Testis (tissue), 3 donors: ENCODE results near the gene TNPO2. TPM values are rescaled to one million over a fixed set of nuclear protein-coding genes. Genes with fewer than 3 reads are reported as not detected.

Source experiments
- DNase-seq: peaks from one replicate; pipeline ENCODE4 v3.0.0-alpha.2; 2019
- H3K27ac ChIP-seq, 2 donors: fragments of 200-600 bp; sonication (generic); one replicate each; pipeline ENCODE4 v1.5.1; 2019
- H3K27me3 ChIP-seq: fragments of 200-600 bp; sonication (generic); one replicate; pipeline ENCODE4 v1.5.1; 2019
- H3K36me3 ChIP-seq: fragments of 200-600 bp; sonication (generic); one replicate; pipeline ENCODE4 v1.5.1; 2017; ENCODE audit warnings: low read depth; ENCODE audit errors: missing control alignments
- H3K4me1 ChIP-seq: fragments of 200-600 bp; sonication (generic); one replicate; pipeline ENCODE4 v1.5.1; 2019
- H3K4me3 ChIP-seq, 2 donors: fragments of 200-600 bp; sonication (generic); one replicate each; pipeline ENCODE4 v1.5.1; 2017 to 2019
- H3K9me3 ChIP-seq: fragments of 200-600 bp; sonication (generic); one replicate; pipeline ENCODE4 v1.5.1; 2017
- POLR2A ChIP-seq: fragments of 450-650 bp; IDR thresholded peaks from one replicate; pipeline ENCODE4 v1.6.1; 2017; ENCODE audit warnings: antibody characterized with exemption, mild to moderate bottlenecking, moderate library complexity
- WGBS, 2 donors: methylation state at CpG; one replicate each; pipeline ENCODE4 v1.1.5; 2018; 5-methylcytosine and 5-hydroxymethylcytosine counted together
- intact Hi-C: fragments of 100-400 bp; cut with DNase I; formaldehyde crosslinking; loops from one replicate; pipeline ENCODE4 v1.15.1; 2023; ENCODE audit warnings: low total_unique reads
- polyA plus RNA-seq: library from polyadenylated mRNA; stranded (reverse); fragments of 350-450 nt; fragmentation: Illumina TruSeq; extraction: RNeasy Lipid Tissue Mini Kit (QIAGEN cat#74804); gene quantifications from one replicate; pipeline ENCODE4 v1.2.3, GENCODE V29; 2014; ENCODE audit warnings: low read depth, low replicate concordance; ENCODE audit not compliant: insufficient read depth
- small RNA-seq, 2 donors: library from RNA; depleted of rRNA; stranded (forward); fragments of <200 nt; gene quantifications; one replicate each; pipeline ENCODE3, GENCODE V24; 2016
- total RNA-seq, 2 donors: library from RNA; depleted of rRNA; stranded (reverse); fragments of >200 nt; gene quantifications; one replicate each; pipeline ENCODE4 v1.2.3, GENCODE V29; 2016
- TF ChIP-seq, protein P1 (sequence below), 3 experiments: fragments of 450-650 bp in 2 of 3; fragments of 200-600 bp in 1 of 3; sonication (generic) in 1 of 3; IDR thresholded peaks; one replicate each; pipeline ENCODE4 v1.5.1; 2016 to 2019; ENCODE audit warnings: antibody characterized with exemption in 3 of 3, mild to moderate bottlenecking in 2 of 3, moderate library complexity in 1 of 3

Gene TNPO2
- total and polyA plus RNA-seq, 3 donors from 2014 or later: 103 to 129 (median 110) TPM

DNA sequence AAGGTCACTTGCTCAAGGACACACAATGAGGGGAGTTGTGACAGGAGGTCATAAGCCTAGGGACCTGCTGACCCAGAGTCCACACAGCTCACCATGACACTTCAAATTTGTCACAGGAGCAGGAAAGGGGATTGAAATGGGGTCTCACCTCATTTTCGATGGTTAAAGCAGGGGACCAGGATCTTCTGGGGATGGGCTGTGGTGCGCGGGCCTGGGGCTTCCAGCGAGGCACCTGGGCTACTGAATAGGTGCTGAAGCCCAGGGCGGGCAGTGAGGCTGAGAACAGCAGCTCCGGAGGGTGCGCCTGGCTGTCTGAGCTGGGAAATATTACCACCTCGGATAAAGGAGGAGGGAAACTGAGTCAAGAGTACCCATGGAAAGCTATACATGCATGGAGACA, 68.2 kb downstream of the TNPO2 start:
- 84 to 89% methylated on average over 8 of the region's 8 CpGs for WGBS, 2 donors

DNA sequence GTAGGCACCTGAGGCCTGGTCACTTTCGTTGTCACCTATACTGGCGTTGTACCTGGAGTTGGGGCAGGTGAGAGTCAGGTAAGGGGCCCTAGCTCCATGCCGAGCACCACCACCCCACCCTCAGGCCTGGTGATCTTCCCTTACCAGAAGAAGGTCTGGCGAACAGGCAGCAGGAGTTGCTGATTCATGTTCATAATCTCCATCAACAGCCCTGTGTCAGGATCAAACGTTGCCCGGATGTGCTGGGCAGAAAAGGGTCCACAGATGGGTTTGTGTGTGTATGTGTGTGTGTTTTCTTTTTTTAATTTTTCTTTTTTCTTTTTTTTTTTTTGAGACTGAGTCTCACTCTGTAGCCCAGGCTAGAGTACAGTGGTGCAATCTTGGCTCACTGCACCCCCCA, 71.5 kb downstream of the TNPO2 start:
- DNase-seq: no peak
- Histone ChIP-seq H3K4me1 (peaks cover 2% of the 10 kb centered on the region), H3K36me3 (no peaks in the 10 kb centered on the region), H3K27me3 (no peaks in the 10 kb centered on the region), H3K27ac (no peak overlapping the region), H3K4me3 (no peak overlapping the region), H3K9me3 (no peaks in the 10 kb centered on the region)
- TF ChIP-seq, protein P1, sequence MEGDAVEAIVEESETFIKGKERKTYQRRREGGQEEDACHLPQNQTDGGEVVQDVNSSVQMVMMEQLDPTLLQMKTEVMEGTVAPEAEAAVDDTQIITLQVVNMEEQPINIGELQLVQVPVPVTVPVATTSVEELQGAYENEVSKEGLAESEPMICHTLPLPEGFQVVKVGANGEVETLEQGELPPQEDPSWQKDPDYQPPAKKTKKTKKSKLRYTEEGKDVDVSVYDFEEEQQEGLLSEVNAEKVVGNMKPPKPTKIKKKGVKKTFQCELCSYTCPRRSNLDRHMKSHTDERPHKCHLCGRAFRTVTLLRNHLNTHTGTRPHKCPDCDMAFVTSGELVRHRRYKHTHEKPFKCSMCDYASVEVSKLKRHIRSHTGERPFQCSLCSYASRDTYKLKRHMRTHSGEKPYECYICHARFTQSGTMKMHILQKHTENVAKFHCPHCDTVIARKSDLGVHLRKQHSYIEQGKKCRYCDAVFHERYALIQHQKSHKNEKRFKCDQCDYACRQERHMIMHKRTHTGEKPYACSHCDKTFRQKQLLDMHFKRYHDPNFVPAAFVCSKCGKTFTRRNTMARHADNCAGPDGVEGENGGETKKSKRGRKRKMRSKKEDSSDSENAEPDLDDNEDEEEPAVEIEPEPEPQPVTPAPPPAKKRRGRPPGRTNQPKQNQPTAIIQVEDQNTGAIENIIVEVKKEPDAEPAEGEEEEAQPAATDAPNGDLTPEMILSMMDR (IDR thresholded peaks at IDR 0.05): no peak
- no peak for TF ChIP-seq POLR2A
- intact Hi-C loops: no loop called here
- 97 to 99% methylated on average over 6 of the region's 6 CpGs for WGBS, 2 donors

More for the DNA sequence above, 68.2 kb downstream of the TNPO2 start:
- Histone ChIP-seq H3K4me1 (no peaks in the 10 kb centered on the region), H3K4me3 (no peak overlapping the region), H3K27ac (no peak overlapping the region), H3K27me3 (no peaks in the 10 kb centered on the region), H3K36me3 (no peaks in the 10 kb centered on the region), H3K9me3 (no peaks in the 10 kb centered on the region)
- intact Hi-C loops: no loop called here
- TF ChIP-seq, protein P1 (IDR thresholded peaks at IDR 0.05): no peak
- no peak for TF ChIP-seq POLR2A
- no peak for DNase-seq

DNA sequence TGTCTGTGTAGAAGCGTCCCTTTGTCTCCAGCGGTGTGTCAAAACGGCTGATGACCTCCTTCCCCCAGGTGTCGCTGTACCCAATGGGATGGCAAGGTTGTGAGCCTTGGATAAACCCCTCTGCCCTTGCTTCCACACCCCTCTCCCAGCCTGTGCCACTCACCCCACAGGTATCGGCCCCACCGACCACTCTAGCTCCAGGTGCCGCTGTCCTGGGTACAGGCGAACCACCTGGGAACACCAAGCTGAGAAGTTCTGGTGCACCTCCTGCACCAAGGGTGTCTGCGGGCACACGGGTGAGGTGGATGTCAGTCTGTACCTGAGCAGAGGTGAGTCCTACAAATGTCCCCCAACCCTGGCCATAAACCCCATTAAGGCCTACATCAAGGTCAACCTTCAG, 73.8 kb downstream of the TNPO2 start:
- WGBS, 2 donors: 88 to 93% methylated on average over 9 to 10 of the region's 10 CpGs
- no peak for TF ChIP-seq POLR2A
- TF ChIP-seq, protein P1 (IDR thresholded peaks at IDR 0.05): no peak
- DNase-seq: no peak

More for the DNA sequence above, 73.8 kb downstream of the TNPO2 start:
- Histone ChIP-seq H3K4me3 (no peak overlapping the region), H3K9me3 (no peaks in the 10 kb centered on the region), H3K36me3 (no peaks in the 10 kb centered on the region), H3K4me1 (peaks cover 2% of the 10 kb centered on the region), H3K27ac (no peak overlapping the region), H3K27me3 (no peaks in the 10 kb centered on the region)
- intact Hi-C loops: no loop called here

Small RNAs within 50 kb of the gene (small RNA-seq; reads per million reads assigned to genes)
- gene SNORD41: 1,171 to 1,317 reads per million in 2 donors

Other genes with a start within 250 kb of the TNPO2 start
- gene ZNF709, start 239.1 kb downstream of the TNPO2 start, total RNA-seq: 10 to 100 TPM in 1 of 2 donors, 1 to 10 TPM in 1; 8.1 to 21.7 TPM
- gene ZNF709, start 239.1 kb downstream of the TNPO2 start, polyA plus RNA-seq: 14.6 TPM
- gene ZNF564, start 172.4 kb downstream of the TNPO2 start, total RNA-seq: 10 to 100 TPM; 10.7 to 18.0 TPM
- gene ZNF564, start 172.4 kb downstream of the TNPO2 start, polyA plus RNA-seq: 4.6 TPM
- gene ZNF490, start 113.1 kb downstream of the TNPO2 start, total RNA-seq: 10 to 100 TPM in 1 of 2 donors, 1 to 10 TPM in 1; 6.6 to 10.4 TPM
- 2.5 TPM for gene ZNF490, start 113.1 kb downstream of the TNPO2 start, polyA plus RNA-seq
- gene ZNF791, start 113.0 kb downstream of the TNPO2 start, total RNA-seq: 10 to 100 TPM; 16.1 to 17.2 TPM
- gene ZNF791, start 113.0 kb downstream of the TNPO2 start, polyA plus RNA-seq: 9.3 TPM
- gene MAN2B1, start 57.2 kb downstream of the TNPO2 start, total RNA-seq: 10 to 100 TPM; 29.7 to 30.6 TPM
- 45.7 TPM for gene MAN2B1, start 57.2 kb downstream of the TNPO2 start, polyA plus RNA-seq
- 10 to 100 TPM; 15.8 to 18.3 TPM for gene WDR83, start 57.1 kb downstream of the TNPO2 start, total RNA-seq
- gene WDR83, start 57.1 kb downstream of the TNPO2 start, polyA plus RNA-seq: 23.2 TPM
- gene DHPS, start 42.1 kb downstream of the TNPO2 start, total RNA-seq: 100 to 1,000 TPM in 1 of 2 donors, 10 to 100 TPM in 1; 85.9 to 119 TPM
- gene DHPS, start 42.1 kb downstream of the TNPO2 start, polyA plus RNA-seq: 50.2 TPM
- 1 to 10 TPM in 1 of 2 donors, not detected in 1; 4.5 TPM for gene GNG14, start 35.9 kb downstream of the TNPO2 start, total RNA-seq
- not detected for gene GNG14, start 35.9 kb downstream of the TNPO2 start, polyA plus RNA-seq
- 10 to 100 TPM; 20.5 to 23.3 TPM for gene FBXW9, start 27.3 kb downstream of the TNPO2 start, total RNA-seq
- 27.4 TPM for gene FBXW9, start 27.3 kb downstream of the TNPO2 start, polyA plus RNA-seq
- 100 to 1,000 TPM; 244 to 329 TPM for gene TRIR, start 10.8 kb upstream of the TNPO2 start, total RNA-seq
- gene TRIR, start 10.8 kb upstream of the TNPO2 start, polyA plus RNA-seq: 158 TPM
- 100 to 1,000 TPM in 1 of 2 donors, 10 to 100 TPM in 1; 89.3 to 109 TPM for gene GET3, start 13.6 kb upstream of the TNPO2 start, total RNA-seq
- gene GET3, start 13.6 kb upstream of the TNPO2 start, polyA plus RNA-seq: 134 TPM
- under 1 TPM; 0.50 to 0.87 TPM for gene BEST2, start 27.9 kb upstream of the TNPO2 start, total RNA-seq
- not detected for gene BEST2, start 27.9 kb upstream of the TNPO2 start, polyA plus RNA-seq
- 10 to 100 TPM; 54.4 to 63.4 TPM for gene HOOK2, start 51.6 kb upstream of the TNPO2 start, total RNA-seq
- 30.0 TPM for gene HOOK2, start 51.6 kb upstream of the TNPO2 start, polyA plus RNA-seq
- 100 to 1,000 TPM in 1 of 2 donors, 10 to 100 TPM in 1; 75.9 to 143 TPM for gene JUNB, start 67.6 kb upstream of the TNPO2 start, total RNA-seq
- 54.5 TPM for gene JUNB, start 67.6 kb upstream of the TNPO2 start, polyA plus RNA-seq
- 100 to 1,000 TPM in 1 of 2 donors, 10 to 100 TPM in 1; 72.1 to 117 TPM for gene PRDX2, start 77.9 kb upstream of the TNPO2 start, total RNA-seq
- gene PRDX2, start 77.9 kb upstream of the TNPO2 start, polyA plus RNA-seq: 87.1 TPM
- gene THSD8, start 78.1 kb upstream of the TNPO2 start, total RNA-seq: 10 to 100 TPM in 1 of 2 donors, 1 to 10 TPM in 1; 3.0 to 14.0 TPM
- 27.9 TPM for gene THSD8, start 78.1 kb upstream of the TNPO2 start, polyA plus RNA-seq
- 10 to 100 TPM; 15.7 to 18.6 TPM for gene RNASEH2A, start 82.7 kb upstream of the TNPO2 start, total RNA-seq
- gene RNASEH2A, start 82.7 kb upstream of the TNPO2 start, polyA plus RNA-seq: 14.1 TPM
- gene RTBDN, start 110.6 kb upstream of the TNPO2 start, total RNA-seq: 1 to 10 TPM; 3.8 to 5.1 TPM
- gene RTBDN, start 110.6 kb upstream of the TNPO2 start, polyA plus RNA-seq: 3.7 TPM
- gene MAST1, start 114.6 kb upstream of the TNPO2 start, total RNA-seq: 1 to 10 TPM; 8.5 to 9.0 TPM
- gene MAST1, start 114.6 kb upstream of the TNPO2 start, polyA plus RNA-seq: 11.7 TPM
- gene DNASE2, start 157.5 kb upstream of the TNPO2 start, total RNA-seq: 10 to 100 TPM in 1 of 2 donors, 1 to 10 TPM in 1; 9.0 to 17.4 TPM
- gene DNASE2, start 157.5 kb upstream of the TNPO2 start, polyA plus RNA-seq: 17.7 TPM
- under 1 TPM; 0.24 to 0.31 TPM for gene KLF1, start 163.3 kb upstream of the TNPO2 start, total RNA-seq
- not detected for gene KLF1, start 163.3 kb upstream of the TNPO2 start, polyA plus RNA-seq
- 10 to 100 TPM; 30.5 to 32.1 TPM for gene GCDH, start 167.2 kb upstream of the TNPO2 start, total RNA-seq
- gene GCDH, start 167.2 kb upstream of the TNPO2 start, polyA plus RNA-seq: 11.0 TPM
- gene SYCE2, start 195.4 kb upstream of the TNPO2 start, total RNA-seq: 10 to 100 TPM; 12.3 to 20.4 TPM
- gene SYCE2, start 195.4 kb upstream of the TNPO2 start, polyA plus RNA-seq: 61.1 TPM
- 10 to 100 TPM; 53.8 to 65.3 TPM for gene FARSA, start 209.8 kb upstream of the TNPO2 start, total RNA-seq
- gene FARSA, start 209.8 kb upstream of the TNPO2 start, polyA plus RNA-seq: 55.1 TPM
- 100 to 1,000 TPM; 389 to 467 TPM for gene CALR, start 214.7 kb upstream of the TNPO2 start, total RNA-seq
- 538 TPM for gene CALR, start 214.7 kb upstream of the TNPO2 start, polyA plus RNA-seq
- 100 to 1,000 TPM; 114 to 136 TPM for gene RAD23A, start 221.9 kb upstream of the TNPO2 start, total RNA-seq
- 174 TPM for gene RAD23A, start 221.9 kb upstream of the TNPO2 start, polyA plus RNA-seq
- gene GADD45GIP1, start 233.3 kb upstream of the TNPO2 start, total RNA-seq: 10 to 100 TPM; 32.2 to 39.8 TPM
- gene GADD45GIP1, start 233.3 kb upstream of the TNPO2 start, polyA plus RNA-seq: 21.6 TPM
- gene DAND5, start 245.6 kb upstream of the TNPO2 start, total RNA-seq: 1 to 10 TPM; 1.4 to 2.8 TPM
- gene DAND5, start 245.6 kb upstream of the TNPO2 start, polyA plus RNA-seq: 0.16 TPM